Activated CD8-positive, alpha-beta memory T cell treated with anti-CD3 and anti-CD28 coated beads, Interleukin-2, amount 10 ng/mL, durations not matched to agents 7 days and 5 days (primary cell): Measurements from ENCODE around the gene SOCS6. TPM values are rescaled to one million over a fixed set of nuclear protein-coding genes. Genes with fewer than 3 reads are reported as not detected.

ENCODE experiments used
- ATAC-seq: fragments of 150-1000 bp; cut with Tn5 transposase; one replicate; pipeline ENCODE4 v1.10.0; 2021; ENCODE audit warnings: moderate library complexity
- CTCF ChIA-PET: fragments of 350-600 bp; sonication (Branson Sonifier 250); formaldehyde crosslinking; loops from one replicate; lab custom pipeline; 2021; ENCODE audit warnings: antibody characterized with exemption; lab: Charles Lee
- DNase-seq: peaks from one replicate; pipeline ENCODE4 v3.0.0-alpha.2; 2020
- H3K27ac Mint-ChIP-seq: one replicate; pipeline ENCODE4 v1.8.0; 2021; ENCODE audit warnings: mild to moderate bottlenecking, mixed read lengths
- H3K27me3 Mint-ChIP-seq: one replicate; pipeline ENCODE4 v1.8.0; 2021; ENCODE audit warnings: mixed read lengths
- H3K36me3 Mint-ChIP-seq: one replicate; pipeline ENCODE4 v1.8.0; 2021; ENCODE audit warnings: mild to moderate bottlenecking, mixed read lengths
- H3K4me1 Mint-ChIP-seq: one replicate; pipeline ENCODE4 v1.8.0; 2021; ENCODE audit warnings: mixed read lengths
- H3K4me3 Mint-ChIP-seq: one replicate; pipeline ENCODE4 v1.8.0; 2021; ENCODE audit warnings: mild to moderate bottlenecking, moderate library complexity, mixed read lengths
- H3K9me3 Mint-ChIP-seq: one replicate; pipeline ENCODE4 v1.8.0; 2022; ENCODE audit warnings: low read depth, mixed read lengths
- total RNA-seq, 2 experiments: library from RNA; stranded (reverse); gene quantifications; one replicate each; pipeline ENCODE4 v1.2.3, GENCODE V29; 2021

The SOCS6 gene
- total RNA-seq, 2 experiments from 2014 or later: 0.79 to 2.4 TPM

GRCh38 chr18:70294471-70295191, 5.8 kb downstream of the SOCS6 start:
- CTCF ChIA-PET: no interaction called here
- peaks cover 36% of the 10 kb centered on the region for H3K27me3 Mint-ChIP-seq

GRCh38 chr18:70295192-70296188, 6.6 kb downstream of the SOCS6 start:
- no peak for ATAC-seq
- H3K36me3 Mint-ChIP-seq: no peaks in the 10 kb centered on the region
- CTCF ChIA-PET: no interaction called here
- peaks cover 28% of the 10 kb centered on the region for H3K27me3 Mint-ChIP-seq
- no peaks in the 10 kb centered on the region for H3K9me3 Mint-ChIP-seq
- no peak overlapping the region for H3K4me3 Mint-ChIP-seq
- H3K4me1 Mint-ChIP-seq: no peaks in the 10 kb centered on the region
- no peak overlapping the region for H3K27ac Mint-ChIP-seq
- no peak for DNase-seq

More at GRCh38 chr18:70294471-70295191, 5.8 kb downstream of the SOCS6 start:
- Mint-ChIP-seq H3K27ac (no peak overlapping the region), H3K9me3 (no peaks in the 10 kb centered on the region), H3K4me3 (no peak overlapping the region), H3K4me1 (peaks cover 5% of the 10 kb centered on the region), H3K36me3 (no peaks in the 10 kb centered on the region)
- ATAC-seq (no peak), DNase-seq (no peak)

GRCh38 chr18:70296289-70296688, 7.4 kb downstream of the SOCS6 start:
- Mint-ChIP-seq H3K4me3 (no peak overlapping the region), H3K9me3 (no peaks in the 10 kb centered on the region), H3K27me3 (peaks cover 20% of the 10 kb centered on the region), H3K36me3 (no peaks in the 10 kb centered on the region), H3K27ac (no peak overlapping the region), H3K4me1 (no peaks in the 10 kb centered on the region)
- CTCF ChIA-PET: no interaction called here
- no peak for DNase-seq
- ATAC-seq: no peak

GRCh38 chr18:70296781-70297180, 7.9 kb downstream of the SOCS6 start:
- H3K27ac Mint-ChIP-seq: no peak overlapping the region
- CTCF ChIA-PET: no interaction called here
- no peak for ATAC-seq
- no peaks in the 10 kb centered on the region for H3K4me1 Mint-ChIP-seq
- peaks cover 15% of the 10 kb centered on the region for H3K27me3 Mint-ChIP-seq
- no peak overlapping the region for H3K4me3 Mint-ChIP-seq
- H3K9me3 Mint-ChIP-seq: no peaks in the 10 kb centered on the region
- no peak for DNase-seq
- H3K36me3 Mint-ChIP-seq: no peaks in the 10 kb centered on the region

- H3K27ac Mint-ChIP-seq: no peak overlapping the region
- H3K9me3 Mint-ChIP-seq: no peaks in the 10 kb centered on the region
- no peak overlapping the region for H3K4me3 Mint-ChIP-seq
- H3K27me3 Mint-ChIP-seq: peaks cover 3% of the 10 kb centered on the region
- CTCF ChIA-PET: no interaction called here
- H3K36me3 Mint-ChIP-seq: no peaks in the 10 kb centered on the region
- no peak for DNase-seq
- H3K4me1 Mint-ChIP-seq: no peaks in the 10 kb centered on the region
- ATAC-seq: no peak
Measured at GRCh38 chr18:70299393-70299792, 10.5 kb downstream of the SOCS6 start.

GRCh38 chr18:70301667-70302066, 12.8 kb downstream of the SOCS6 start:
- no peak for ATAC-seq
- no peaks in the 10 kb centered on the region for H3K27me3 Mint-ChIP-seq
- H3K9me3 Mint-ChIP-seq: no peaks in the 10 kb centered on the region
- no peaks in the 10 kb centered on the region for H3K36me3 Mint-ChIP-seq
- no peaks in the 10 kb centered on the region for H3K4me1 Mint-ChIP-seq
- CTCF ChIA-PET: no interaction called here
- no peak for DNase-seq
- no peak overlapping the region for H3K27ac Mint-ChIP-seq
- no peak overlapping the region for H3K4me3 Mint-ChIP-seq

- peaks cover 6% of the 10 kb centered on the region for H3K27me3 Mint-ChIP-seq
Measured at GRCh38 chr18:70308555-70309294, 19.9 kb downstream of the SOCS6 start.

GRCh38 chr18:70310560-70311320, 21.9 kb downstream of the SOCS6 start:
- no peaks in the 10 kb centered on the region for H3K4me1 Mint-ChIP-seq
- no peak overlapping the region for H3K4me3 Mint-ChIP-seq
- no peaks in the 10 kb centered on the region for H3K9me3 Mint-ChIP-seq
- H3K27me3 Mint-ChIP-seq: peaks cover 6% of the 10 kb centered on the region
- CTCF ChIA-PET: no interaction called here
- peaks cover 2% of the 10 kb centered on the region for H3K36me3 Mint-ChIP-seq
- DNase-seq (no peak), ATAC-seq (no peak)
- H3K27ac Mint-ChIP-seq: no peak overlapping the region

More at GRCh38 chr18:70308555-70309294, 19.9 kb downstream of the SOCS6 start:
- Mint-ChIP-seq H3K9me3 (no peaks in the 10 kb centered on the region), H3K4me1 (no peaks in the 10 kb centered on the region), H3K36me3 (peaks cover 2% of the 10 kb centered on the region), H3K4me3 (no peak overlapping the region), H3K27ac (no peak overlapping the region)
- ATAC-seq (no peak), DNase-seq (no peak)
- CTCF ChIA-PET: no interaction called here

GRCh38 chr18:70311726-70312125, 22.9 kb downstream of the SOCS6 start:
- no peak overlapping the region for H3K27ac Mint-ChIP-seq
- peaks cover 2% of the 10 kb centered on the region for H3K36me3 Mint-ChIP-seq
- H3K4me1 Mint-ChIP-seq: no peaks in the 10 kb centered on the region
- ATAC-seq (no peak), DNase-seq (no peak)
- no peaks in the 10 kb centered on the region for H3K9me3 Mint-ChIP-seq
- H3K27me3 Mint-ChIP-seq: peaks cover 6% of the 10 kb centered on the region
- no peak overlapping the region for H3K4me3 Mint-ChIP-seq
- CTCF ChIA-PET: no interaction called here

GRCh38 chr18:70313640-70314039, 24.8 kb downstream of the SOCS6 start:
- no peak for DNase-seq
- CTCF ChIA-PET: no interaction called here
- Mint-ChIP-seq H3K36me3 (no peaks in the 10 kb centered on the region), H3K4me1 (no peaks in the 10 kb centered on the region), H3K27me3 (peaks cover under 1% of the 10 kb centered on the region), H3K27ac (no peak overlapping the region), H3K4me3 (no peak overlapping the region), H3K9me3 (no peaks in the 10 kb centered on the region)
- ATAC-seq: no peak

- H3K4me3 Mint-ChIP-seq: no peak overlapping the region
- H3K27ac Mint-ChIP-seq: no peak overlapping the region
- H3K27me3 Mint-ChIP-seq: no peaks in the 10 kb centered on the region
- H3K9me3 Mint-ChIP-seq: no peaks in the 10 kb centered on the region
- no peaks in the 10 kb centered on the region for H3K36me3 Mint-ChIP-seq
- CTCF ChIA-PET: no interaction called here
- ATAC-seq (no peak), DNase-seq (no peak)
- H3K4me1 Mint-ChIP-seq: no peaks in the 10 kb centered on the region
Measured at GRCh38 chr18:70314151-70314782, 25.4 kb downstream of the SOCS6 start.

GRCh38 chr18:70319187-70319586, 30.3 kb downstream of the SOCS6 start:
- Mint-ChIP-seq H3K36me3 (no peaks in the 10 kb centered on the region), H3K27me3 (no peaks in the 10 kb centered on the region), H3K27ac (no peak overlapping the region), H3K9me3 (no peaks in the 10 kb centered on the region), H3K4me1 (no peaks in the 10 kb centered on the region), H3K4me3 (no peak overlapping the region)
- CTCF ChIA-PET: interaction anchor here (0.8 kb wide), 1 partner anchor 34 kb away, joined by 3 read pairs; no protein-coding TSS in a partner anchor
- DNase-seq (no peak), ATAC-seq (no peak)
